ENCODE measurements around the gene CNGB1. TPM values are rescaled to one million over a fixed set of nuclear protein-coding genes. Genes with fewer than 3 reads are reported as not detected.
A peak's percentile ranks its signal among the peaks of the same experiment; 100 is the strongest.

The CNGB1 gene
- total and polyA plus RNA-seq, 2 donors from 2014 or later, result not detected

DNA sequence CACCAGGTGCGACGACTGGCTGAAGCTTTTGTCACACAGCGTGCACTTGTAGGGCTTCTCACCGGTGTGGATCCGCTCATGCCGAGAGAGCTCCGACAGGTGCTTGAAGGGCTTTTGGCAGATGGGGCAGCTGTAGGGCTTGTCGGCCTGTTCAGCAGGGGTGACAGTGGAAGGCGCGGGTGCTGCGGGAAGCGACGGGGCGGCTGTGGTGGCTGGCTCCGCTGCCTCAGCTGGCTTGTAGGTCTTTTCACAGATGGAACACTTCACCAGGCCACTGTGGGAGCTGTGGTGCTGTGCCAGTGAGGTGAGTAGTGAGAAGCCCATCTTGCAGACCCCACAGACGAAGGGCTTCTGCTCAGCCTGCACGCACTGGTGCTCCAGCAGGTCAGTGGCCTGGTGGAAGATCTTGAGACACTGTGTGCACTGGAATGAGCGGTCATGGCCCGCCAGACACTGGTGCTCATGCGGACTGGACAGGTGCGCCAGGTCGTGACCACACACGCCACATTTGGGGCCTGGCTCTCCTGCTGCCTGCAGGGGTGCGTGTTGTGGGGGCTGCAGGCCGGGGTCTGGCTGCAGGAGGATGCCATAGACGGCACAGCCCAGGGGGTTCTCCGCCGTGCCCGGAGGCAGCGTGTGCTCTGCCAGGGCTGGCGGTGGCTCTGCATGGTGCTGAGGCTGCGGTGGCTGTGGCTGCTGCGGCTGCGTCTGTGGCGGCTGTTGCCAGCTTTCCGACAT is 26.8 kb upstream of the CNGB1 start:
- FAIRE-seq (no peak), DNase-seq (peak in 1 of 5 donors; percentile 35)
- intact Hi-C loops (cut with DNase I), result loop anchor here (5.0 to 10.0 kb wide), 2 partner anchors 95 to 233 kb away; no protein-coding TSS in a partner anchor
- Histone ChIP-seq H3K4me1 (ENCODE audit: control insufficient read depth in 2 of 3, insufficient read depth in 2 of 3, low read depth in 1 of 3, low read length in 3 of 3) (peaks cover 3 to 32% (median 5%) of the 10 kb centered on the region in 3 donors), H3K27me3 (ENCODE audit: control insufficient read depth, insufficient read depth, low read length) (no peaks in the 10 kb centered on the region), H3K36me3 (ENCODE audit: control insufficient read depth in 2 of 3, insufficient read depth in 3 of 3, low read length in 3 of 3) (peaks cover 0 to 13% (median 5%) of the 10 kb centered on the region in 3 donors), H3K4me3 (ENCODE audit: low read length in 3 of 3) (no peak overlapping the region), H3K9ac (ENCODE audit: low read length in 3 of 3) (no peak overlapping the region), H3K9me3 (ENCODE audit: control insufficient read depth in 2 of 3, insufficient read depth in 1 of 3, low read length in 3 of 3) (no peaks in the 10 kb centered on the region), H3K27ac (ENCODE audit: low read depth in 2 of 2, low read length in 2 of 2) (no peak overlapping the region)
- TF ChIP-seq CTCF (IDR thresholded peaks at IDR 0.05; ENCODE audit: borderline replicate concordance, extremely low read depth, insufficient read depth), result no peak

- H3K27ac ChIP-seq (ENCODE audit: low read depth in 2 of 2, low read length in 2 of 2), result no peak overlapping the region
- no peak overlapping the region for H3K4me3 ChIP-seq (ENCODE audit: low read length in 3 of 3)
- peaks cover 0 to 13% (median 5%) of the 10 kb centered on the region in 3 donors for H3K36me3 ChIP-seq (ENCODE audit: control insufficient read depth in 2 of 3, insufficient read depth in 3 of 3, low read length in 3 of 3)
- no peaks in the 10 kb centered on the region for H3K9me3 ChIP-seq (ENCODE audit: control insufficient read depth in 2 of 3, insufficient read depth in 1 of 3, low read length in 3 of 3)
- DNase-seq (no peak), FAIRE-seq (no peak)
- H3K4me1 ChIP-seq (ENCODE audit: control insufficient read depth in 2 of 3, insufficient read depth in 2 of 3, low read depth in 1 of 3, low read length in 3 of 3), result peaks cover 3 to 32% (median 5%) of the 10 kb centered on the region in 3 donors
- TF ChIP-seq CTCF (IDR thresholded peaks at IDR 0.05; ENCODE audit: borderline replicate concordance, extremely low read depth, insufficient read depth), result no peak
- no peaks in the 10 kb centered on the region for H3K27me3 ChIP-seq (ENCODE audit: control insufficient read depth, insufficient read depth, low read length)
- H3K9ac ChIP-seq (ENCODE audit: low read length in 3 of 3), result no peak overlapping the region
- intact Hi-C loops (cut with DNase I), result loop anchor here (5.0 to 10.0 kb wide), 2 partner anchors 95 to 232 kb away; no protein-coding TSS in a partner anchor
Measured at GRCh38 chr16:57997176-57997527, 26.2 kb upstream of the CNGB1 start.

- DNase-seq (peak in 2 of 5 donors; percentile 34 to 58), FAIRE-seq (no peak)
- intact Hi-C loops (cut with DNase I), result loop anchor here (5.0 to 10.0 kb wide), 2 partner anchors 94 to 232 kb away; no protein-coding TSS in a partner anchor
- Histone ChIP-seq H3K27ac (ENCODE audit: low read depth in 2 of 2, low read length in 2 of 2) (no peak overlapping the region), H3K9ac (ENCODE audit: low read length in 3 of 3) (no peak overlapping the region), H3K9me3 (ENCODE audit: control insufficient read depth in 2 of 3, insufficient read depth in 1 of 3, low read length in 3 of 3) (no peaks in the 10 kb centered on the region), H3K4me3 (ENCODE audit: low read length in 3 of 3) (no peak overlapping the region), H3K36me3 (ENCODE audit: control insufficient read depth in 2 of 3, insufficient read depth in 3 of 3, low read length in 3 of 3) (peaks cover 0 to 13% (median 5%) of the 10 kb centered on the region in 3 donors), H3K4me1 (ENCODE audit: control insufficient read depth in 2 of 3, insufficient read depth in 2 of 3, low read depth in 1 of 3, low read length in 3 of 3) (peaks cover 3 to 27% (median 5%) of the 10 kb centered on the region in 3 donors), H3K27me3 (ENCODE audit: control insufficient read depth, insufficient read depth, low read length) (no peaks in the 10 kb centered on the region)
- no peak for TF ChIP-seq CTCF (IDR thresholded peaks at IDR 0.05; ENCODE audit: borderline replicate concordance, extremely low read depth, insufficient read depth)
Measured at GRCh38 chr16:57996406-57997175, 25.7 kb upstream of the CNGB1 start.
